Measurements from ENCODE around the gene IFT57.

The IFT57 gene

GRCh38 chr3:108122276-108122675, 99.9 kb downstream of the IFT57 start:
- no peaks in the 10 kb centered on the region for H3K36me3 ChIP-seq (ENCODE audit: insufficient read depth, low read length)
- no peaks in the 10 kb centered on the region for H3K9me3 ChIP-seq (ENCODE audit: insufficient read depth, low read length, severe bottlenecking)
- H3K4me2 ChIP-seq (ENCODE audit: insufficient read depth, low read length) = no peak overlapping the region
- H2AFZ ChIP-seq (ENCODE audit: low read depth, low read length) = no peak overlapping the region; the same call in 1 of the 2 replicates
- H4K20me1 ChIP-seq (ENCODE audit: insufficient read depth, low read length) = no peaks in the 10 kb centered on the region
- no peak for TF ChIP-seq EZH2 (IDR thresholded peaks at IDR 0.05; ENCODE audit: borderline replicate concordance, low read depth, low read length, severe bottlenecking)
- no peak for TF ChIP-seq CTCF (IDR thresholded peaks at IDR 0.05; ENCODE audit: borderline replicate concordance, extremely low read depth, low read length, poor library complexity, severe bottlenecking)
- peaks cover 44% of the 10 kb centered on the region for H3K4me1 ChIP-seq (ENCODE audit: insufficient read depth, low read length)
- H3K79me2 ChIP-seq (ENCODE audit: insufficient read depth, low read length) = 0 out of 2 replicates have a peak, but pooled peaks cover 6% of the 10 kb centered on the region
- H3K27ac ChIP-seq (ENCODE audit: low read length) = no peak overlapping the region
- H3K4me3 ChIP-seq (ENCODE audit: low read depth in 1 of 2, low read length in 2 of 2) = no peak overlapping the region
- ATAC-seq (ENCODE audit: insufficient read depth, low read depth) (no peak), DNase-seq (no peak)
- H3K27me3 ChIP-seq (ENCODE audit: insufficient read depth, low read length, poor library complexity) = no peaks in the 10 kb centered on the region
- H3K9ac ChIP-seq (ENCODE audit: low read depth, low read length) = no peak overlapping the region

GRCh38 chr3:108119398-108120104, 102.7 kb downstream of the IFT57 start:
- Histone ChIP-seq H3K27ac (ENCODE audit: low read length) (peak overlapping the region; percentile 17; the same call in 1 of the 2 replicates), H3K79me2 (ENCODE audit: insufficient read depth, low read length) (no peaks in the 10 kb centered on the region), H3K27me3 (ENCODE audit: insufficient read depth, low read length, poor library complexity) (no peaks in the 10 kb centered on the region), H3K4me3 (ENCODE audit: low read depth in 1 of 2, low read length in 2 of 2) (no peak overlapping the region), H3K4me1 (ENCODE audit: insufficient read depth, low read length) (peaks cover 16% of the 10 kb centered on the region), H3K9me3 (ENCODE audit: insufficient read depth, low read length, severe bottlenecking) (no peaks in the 10 kb centered on the region), H3K4me2 (ENCODE audit: insufficient read depth, low read length) (no peak overlapping the region), H2AFZ (ENCODE audit: low read depth, low read length) (no peak overlapping the region), H3K9ac (ENCODE audit: low read depth, low read length) (no peak overlapping the region), H3K36me3 (ENCODE audit: insufficient read depth, low read length) (no peaks in the 10 kb centered on the region), H4K20me1 (ENCODE audit: insufficient read depth, low read length) (no peaks in the 10 kb centered on the region)
- no peak for TF ChIP-seq EZH2 (IDR thresholded peaks at IDR 0.05; ENCODE audit: borderline replicate concordance, low read depth, low read length, severe bottlenecking)
- peak; percentile 24 for TF ChIP-seq CTCF (IDR thresholded peaks at IDR 0.05; ENCODE audit: borderline replicate concordance, extremely low read depth, low read length, poor library complexity, severe bottlenecking)
- DNase-seq (peak; percentile 19), ATAC-seq (ENCODE audit: insufficient read depth, low read depth) (peak; percentile 16; the same call in 1 of the 3 replicates)

GRCh38 chr3:108118038-108118768, 104.0 kb downstream of the IFT57 start:
- H3K9me3 ChIP-seq (ENCODE audit: insufficient read depth, low read length, severe bottlenecking) = no peaks in the 10 kb centered on the region
- no peak overlapping the region for H3K27ac ChIP-seq (ENCODE audit: low read length)
- H2AFZ ChIP-seq (ENCODE audit: low read depth, low read length) = no peak overlapping the region

More at GRCh38 chr3:108118038-108118768, 104.0 kb downstream of the IFT57 start:
- H3K4me2 ChIP-seq (ENCODE audit: insufficient read depth, low read length) = no peak overlapping the region
- no peak overlapping the region for H3K9ac ChIP-seq (ENCODE audit: low read depth, low read length)
- no peaks in the 10 kb centered on the region for H3K36me3 ChIP-seq (ENCODE audit: insufficient read depth, low read length)
- no peaks in the 10 kb centered on the region for H4K20me1 ChIP-seq (ENCODE audit: insufficient read depth, low read length)
- H3K4me1 ChIP-seq (ENCODE audit: insufficient read depth, low read length) = peaks cover 8% of the 10 kb centered on the region
- H3K79me2 ChIP-seq (ENCODE audit: insufficient read depth, low read length) = no peaks in the 10 kb centered on the region
- H3K27me3 ChIP-seq (ENCODE audit: insufficient read depth, low read length, poor library complexity) = no peaks in the 10 kb centered on the region
- no peak for DNase-seq
- H3K4me3 ChIP-seq (ENCODE audit: low read depth in 1 of 2, low read length in 2 of 2) = no peak overlapping the region
- TF ChIP-seq EZH2 (IDR thresholded peaks at IDR 0.05; ENCODE audit: borderline replicate concordance, low read depth, low read length, severe bottlenecking) (no peak), CTCF (IDR thresholded peaks at IDR 0.05; ENCODE audit: borderline replicate concordance, extremely low read depth, low read length, poor library complexity, severe bottlenecking) (no peak)
- ATAC-seq (ENCODE audit: insufficient read depth, low read depth) = no peak
